ENCODE results near the gene MFNG.

Gene MFNG

DNA sequence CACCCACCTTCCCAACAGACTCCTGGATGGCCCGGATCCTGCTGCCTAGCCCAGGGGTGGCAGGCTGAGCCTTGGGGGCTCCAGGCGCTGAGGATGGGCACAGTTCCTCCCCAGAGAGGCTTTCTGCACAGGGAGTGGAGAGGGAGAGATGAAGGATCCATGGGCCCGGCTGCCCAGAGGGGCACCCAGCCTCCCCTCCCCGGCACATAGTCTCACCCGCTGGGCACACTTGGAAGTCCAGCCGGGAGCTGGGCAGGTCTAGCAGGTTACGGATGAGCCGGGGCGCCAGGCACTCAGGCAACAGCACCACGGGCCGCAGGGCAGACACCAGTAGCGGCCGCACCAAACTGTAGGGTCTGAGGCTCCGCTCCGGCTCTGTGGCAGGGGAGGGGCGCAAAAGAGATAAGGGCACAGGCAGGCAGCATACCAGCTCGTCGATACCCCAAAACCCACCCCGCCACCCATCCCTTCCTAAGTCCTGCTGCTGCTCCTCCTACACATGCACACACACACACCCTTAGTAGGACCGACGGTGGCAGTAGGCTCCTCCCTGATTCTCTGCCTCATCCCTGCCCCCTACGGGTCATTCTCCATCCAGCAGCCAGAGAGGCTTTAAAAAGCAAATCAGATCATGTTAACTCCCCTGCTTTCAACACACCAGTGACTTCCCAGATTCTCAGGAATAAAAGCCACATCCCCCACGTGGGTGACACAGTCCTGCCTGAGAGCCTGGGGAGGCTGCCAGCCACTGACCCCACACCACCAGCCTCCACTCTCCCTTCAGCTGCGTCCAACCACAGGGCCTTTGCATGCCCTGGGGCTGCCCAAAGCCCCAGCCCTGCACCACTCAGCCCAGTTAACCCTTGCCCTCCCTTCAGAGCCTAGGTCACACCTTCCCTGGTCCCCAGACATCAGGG is 6.5 kb upstream of the MFNG start:
- no peak for DNase-seq

DNA sequence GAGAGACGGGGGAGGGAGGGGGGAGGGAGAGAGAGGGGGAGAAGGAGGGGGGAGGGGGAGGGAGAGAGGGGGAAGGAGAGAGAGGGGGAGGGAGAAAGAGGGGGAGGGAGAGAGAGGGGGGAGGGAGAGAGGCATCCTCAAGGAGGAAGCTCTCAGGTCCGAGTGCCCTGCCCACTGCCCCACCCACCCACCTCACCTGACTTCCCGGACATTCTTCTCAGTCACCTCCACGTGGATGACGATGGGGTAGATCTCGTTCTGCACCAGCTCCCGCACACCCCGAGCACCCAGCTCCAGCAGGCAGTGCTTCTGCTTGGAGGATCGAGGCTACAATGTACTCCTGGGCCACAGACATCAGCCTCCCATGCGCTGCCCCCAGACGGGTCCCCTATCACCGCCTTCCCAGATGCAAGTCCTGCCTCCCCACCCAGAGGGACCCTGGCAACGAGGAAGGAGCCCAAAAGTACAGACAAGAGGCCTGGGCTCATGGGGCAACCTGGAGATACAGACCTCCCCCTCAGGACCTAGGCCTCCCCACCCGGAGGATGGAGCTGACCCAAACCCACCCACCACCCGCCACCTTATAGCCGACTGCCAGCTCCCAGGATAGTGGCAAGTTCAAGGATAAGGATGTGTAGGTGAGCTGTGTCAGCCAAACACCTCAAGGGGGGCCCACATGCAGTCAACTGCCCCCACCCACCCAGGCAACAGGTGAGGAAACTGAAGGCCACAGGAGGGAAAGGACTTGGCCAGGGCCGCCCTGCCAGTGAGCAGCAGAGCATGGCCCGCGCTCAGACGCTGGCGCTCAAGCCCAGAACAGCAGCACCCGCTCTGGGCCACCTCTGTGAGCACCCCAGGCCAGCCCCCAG is 5.6 kb upstream of the MFNG start:
- no peak for DNase-seq

DNA sequence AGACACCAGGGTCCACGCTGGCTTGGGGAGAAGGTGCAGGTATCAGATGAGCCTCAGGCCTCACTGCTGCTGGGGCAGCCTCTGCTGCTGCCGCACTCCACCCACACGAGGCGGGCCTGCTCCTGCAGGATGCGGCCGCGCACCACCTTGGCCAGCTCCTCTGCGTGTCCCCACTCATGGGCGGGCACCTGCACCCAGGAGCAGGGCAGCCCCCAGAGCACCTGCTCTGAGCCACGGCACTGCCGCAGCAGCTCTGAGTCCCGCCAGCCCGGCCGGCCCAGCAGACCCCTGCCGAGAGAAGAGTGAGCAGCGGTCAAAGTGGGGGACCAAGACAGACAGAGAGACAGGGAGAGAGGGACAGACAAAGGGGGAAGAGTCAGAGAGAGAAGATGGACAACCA is 4.9 kb upstream of the MFNG start:
- no peak for DNase-seq

DNA sequence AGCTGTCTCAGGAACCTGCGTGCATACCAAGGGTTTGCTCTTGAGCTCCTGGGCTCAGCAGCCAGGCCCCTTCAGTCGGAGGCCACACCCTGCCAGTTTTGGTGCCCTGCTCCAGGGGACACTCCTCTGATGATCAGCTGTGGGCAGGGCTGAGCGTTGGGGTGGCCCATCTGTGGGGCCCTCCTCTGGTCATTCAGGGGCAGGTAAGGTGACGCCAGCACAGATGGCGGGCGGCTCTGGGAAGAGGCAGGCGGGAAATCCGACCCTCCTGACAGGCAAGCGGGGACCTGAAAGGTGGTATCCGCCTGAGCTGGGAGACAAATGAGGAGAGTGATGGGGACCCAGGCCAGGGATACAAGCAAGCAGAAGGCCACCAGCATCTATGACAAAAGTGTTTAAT is 3.8 kb upstream of the MFNG start:
- DNase-seq = no peak

DNA sequence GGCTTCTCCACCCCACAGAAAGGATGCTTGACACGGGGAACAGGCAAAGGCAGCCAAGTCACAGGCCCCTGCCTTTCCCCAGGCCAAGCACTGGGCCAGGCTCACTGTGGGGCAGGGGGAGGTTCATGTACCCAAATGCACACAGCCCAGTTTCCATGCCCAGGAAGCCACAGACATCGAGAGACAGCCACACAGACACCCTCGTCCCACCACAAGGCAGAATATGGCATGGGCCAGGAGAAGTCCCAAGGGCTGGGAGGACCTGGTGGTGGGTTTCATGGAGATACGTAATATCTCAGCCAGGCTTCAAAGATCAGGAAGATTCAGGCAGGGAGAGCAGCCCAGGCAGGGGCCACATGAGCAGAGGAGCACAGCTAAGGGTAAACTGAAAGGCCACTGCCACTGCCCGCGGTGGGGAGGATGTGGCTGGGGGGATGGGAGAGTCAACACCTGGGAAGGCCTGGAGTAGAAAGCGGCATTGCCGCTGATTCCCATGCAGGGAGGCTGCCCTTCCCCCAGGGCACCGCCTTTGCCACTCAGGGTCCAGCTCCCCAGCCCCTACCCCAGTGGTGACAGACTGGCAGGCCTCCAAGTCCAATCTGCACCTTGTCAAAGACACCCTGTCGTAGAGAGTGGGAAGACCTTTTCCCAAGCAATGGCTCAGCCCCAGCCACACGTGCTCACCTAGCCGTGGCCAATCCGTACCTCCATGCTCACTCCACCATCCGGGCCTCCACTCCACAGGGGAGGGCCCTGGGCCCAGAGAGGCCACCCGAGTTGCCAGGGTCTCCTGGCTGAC is 2.4 kb upstream of the MFNG start:
- no peak for DNase-seq

DNA sequence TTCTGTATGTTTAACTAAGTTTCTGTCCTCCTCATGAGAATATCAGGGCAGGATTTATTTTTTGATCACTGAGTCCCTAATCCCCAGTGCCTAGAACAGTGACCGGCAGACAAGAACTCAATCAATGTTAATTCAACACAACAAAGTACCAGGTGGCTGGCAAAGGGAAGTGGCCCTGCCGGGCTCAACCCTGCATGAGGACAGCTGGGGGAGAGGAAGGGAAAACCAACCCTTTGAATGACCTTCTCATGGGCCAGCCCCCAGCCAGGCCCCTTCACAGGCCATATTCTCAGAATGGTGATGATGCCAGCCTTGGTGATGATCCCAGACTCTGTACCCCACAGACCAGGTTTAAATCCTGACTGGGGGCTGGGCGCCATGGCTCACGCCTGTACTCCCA is 1.4 kb upstream of the MFNG start:
- DNase-seq = no peak

DNA sequence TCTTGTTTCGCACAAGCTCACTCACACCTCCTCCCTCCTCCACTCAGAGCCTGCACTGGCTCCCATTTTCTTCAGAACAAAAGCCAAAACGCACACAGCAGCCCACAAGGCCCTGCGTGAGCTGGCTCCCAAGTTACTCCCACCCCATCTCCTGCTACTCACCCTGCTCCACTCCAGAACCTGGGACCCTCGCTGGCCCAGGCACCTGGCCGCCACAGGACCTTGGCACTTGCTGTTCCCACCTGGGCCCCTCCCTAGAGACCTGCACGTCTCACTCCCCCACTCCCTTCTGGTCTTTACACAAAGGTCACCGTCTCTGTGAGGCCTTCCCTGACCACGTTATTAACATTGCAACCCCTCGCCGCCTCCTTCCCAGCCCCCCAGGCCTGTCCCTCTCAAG is 945 bp upstream of the MFNG start:
- no peak for DNase-seq

DNA sequence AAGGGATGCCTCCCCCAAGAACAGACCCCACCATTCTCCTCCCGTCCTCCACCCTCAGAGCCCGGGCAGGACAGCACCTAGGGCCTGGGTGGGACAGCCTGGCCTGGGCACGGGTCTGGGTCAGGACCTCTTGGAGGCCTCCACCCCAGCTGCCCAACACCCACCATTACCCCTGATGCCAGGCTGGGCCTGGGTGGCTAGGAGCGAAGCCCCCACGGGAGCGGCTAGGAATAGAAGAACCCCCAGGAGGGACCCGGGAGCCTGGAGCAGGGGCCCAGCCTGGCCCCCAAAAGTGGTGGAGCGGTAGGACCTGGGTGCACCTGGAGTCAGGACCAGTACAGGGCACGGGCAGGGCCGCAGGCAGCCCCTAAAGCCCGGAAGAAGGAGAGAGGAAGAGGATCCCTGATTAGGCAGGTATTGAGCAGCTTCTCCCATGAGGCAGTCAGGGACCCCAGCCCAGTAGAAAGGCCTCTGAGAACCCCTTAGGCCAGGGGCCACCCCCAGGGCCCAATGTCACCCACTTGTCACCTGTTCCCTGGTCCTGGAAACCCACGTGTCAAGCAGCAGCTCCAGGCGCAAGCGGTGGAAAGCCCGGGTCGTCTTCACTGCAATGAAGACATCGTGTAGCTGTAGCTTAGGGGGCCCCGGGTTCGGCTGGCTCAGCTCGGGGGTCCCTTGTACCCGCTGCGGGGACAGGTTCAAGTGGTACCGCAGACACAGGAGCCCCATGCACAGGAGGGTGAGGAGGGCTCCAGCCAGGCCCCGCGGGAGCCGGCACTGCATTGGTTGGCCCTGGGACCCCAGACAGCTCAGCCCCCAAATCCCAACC is 575 bp downstream of the MFNG start:
- no peak for DNase-seq

DNA sequence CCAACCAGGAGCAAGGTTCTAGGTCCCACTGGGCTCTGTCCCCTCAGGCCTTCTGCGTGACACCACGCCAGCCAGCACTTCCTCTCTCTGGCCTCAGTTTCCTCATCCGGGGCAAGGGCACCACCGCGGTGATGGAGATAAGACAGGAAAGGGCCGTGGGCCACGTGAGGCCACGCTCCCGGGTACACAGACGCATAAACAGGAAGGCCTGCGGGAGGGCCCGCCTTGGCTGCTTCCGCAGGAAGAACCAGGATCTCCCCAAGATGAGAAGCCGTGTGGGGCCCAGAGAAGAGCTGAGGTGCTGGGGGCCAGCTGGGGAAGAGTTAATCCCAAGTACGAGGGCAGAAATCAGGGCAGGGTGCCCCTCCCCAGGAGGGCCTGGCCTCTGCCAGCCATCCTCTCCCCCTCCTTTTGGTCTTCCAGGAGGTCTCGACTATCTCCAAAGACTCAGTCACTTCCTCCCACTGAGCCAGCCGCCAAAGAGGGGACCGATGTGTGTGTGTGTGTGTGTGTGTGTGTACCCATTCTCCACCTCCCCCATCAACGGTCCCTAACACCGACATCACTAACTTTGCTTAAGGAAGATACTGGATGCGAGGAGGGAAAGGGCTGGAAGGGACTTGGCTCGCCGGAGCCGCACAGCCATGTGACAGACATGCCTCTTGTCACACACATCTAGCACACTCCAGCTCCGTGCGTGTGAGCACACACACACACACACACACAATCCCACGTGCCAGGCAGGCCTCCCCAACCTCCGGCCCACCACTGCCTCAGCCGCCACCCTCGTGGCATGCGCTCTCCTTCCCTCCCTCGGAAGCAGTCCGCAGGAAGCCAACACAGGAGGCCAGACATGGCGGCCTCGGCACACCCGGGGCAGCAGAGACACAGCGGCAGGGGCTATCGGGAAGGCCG is 1.4 kb downstream of the MFNG start:
- no peak for DNase-seq

DNA sequence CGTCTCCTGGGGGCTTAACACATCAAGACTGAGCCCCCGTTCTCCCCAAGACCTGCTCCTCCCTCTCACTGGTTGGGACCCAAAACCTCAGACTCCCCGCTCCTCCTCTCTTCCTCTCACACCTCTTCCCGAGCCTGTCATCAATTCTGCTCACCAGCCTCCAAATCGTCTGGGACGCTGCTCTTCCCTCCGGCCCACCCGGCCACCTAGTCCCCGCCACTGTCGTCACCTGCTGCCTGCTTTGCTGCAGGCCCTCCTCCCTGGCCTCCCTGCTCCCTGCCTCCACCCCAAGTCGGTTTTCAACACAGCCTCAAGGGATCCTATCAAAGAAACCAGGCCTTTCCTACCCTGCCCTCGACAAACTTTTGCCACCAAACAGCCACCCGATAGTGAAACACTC is 3.1 kb downstream of the MFNG start:
- DNase-seq = no peak

DNA sequence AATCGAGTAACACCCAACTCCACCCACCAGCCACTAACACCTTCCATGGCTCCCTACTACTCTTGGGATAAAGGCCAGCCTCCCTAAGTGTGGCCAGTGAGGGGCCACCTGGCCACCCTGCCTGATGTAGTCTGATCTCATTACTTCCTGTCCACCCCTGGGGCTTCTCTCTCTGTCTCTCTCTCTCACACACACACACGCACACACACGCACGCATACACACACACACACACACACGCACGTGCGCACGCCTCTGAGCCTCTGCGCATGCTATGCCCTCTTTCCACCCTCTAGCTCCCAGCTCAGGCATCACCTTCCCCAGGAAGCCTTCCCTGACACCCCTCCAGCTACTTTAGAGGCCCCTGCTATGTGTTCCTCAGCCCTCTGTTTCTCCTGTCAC is 3.9 kb downstream of the MFNG start:
- no peak for DNase-seq

DNA sequence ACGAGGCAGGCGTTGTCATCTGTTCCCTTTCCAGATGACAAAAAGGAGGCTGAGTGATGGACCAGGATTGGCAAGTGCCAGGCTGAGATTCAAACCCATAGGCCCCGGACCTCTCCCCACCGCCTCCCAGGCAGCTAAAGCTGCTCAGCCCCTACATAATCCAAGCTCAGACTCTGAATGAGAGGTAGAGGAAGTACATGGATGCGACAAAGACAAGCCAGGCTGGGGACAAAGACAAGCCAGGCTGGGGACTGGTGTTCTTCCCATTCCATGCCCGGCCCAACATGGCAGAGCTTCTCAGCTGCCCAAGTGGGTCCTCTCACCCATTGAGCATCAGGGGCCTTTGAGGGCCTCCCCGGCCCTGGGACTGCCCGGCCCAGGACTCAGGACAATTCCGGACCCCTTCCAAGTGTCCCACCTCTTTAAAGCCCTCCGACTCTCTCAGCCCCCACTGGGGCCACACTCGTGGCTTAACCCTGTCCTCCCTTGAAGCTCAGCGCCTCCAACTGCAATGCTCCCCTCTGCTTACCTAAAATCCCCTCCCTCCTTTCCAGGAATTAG is 4.8 kb downstream of the MFNG start:
- DNase-seq = no peak

DNA sequence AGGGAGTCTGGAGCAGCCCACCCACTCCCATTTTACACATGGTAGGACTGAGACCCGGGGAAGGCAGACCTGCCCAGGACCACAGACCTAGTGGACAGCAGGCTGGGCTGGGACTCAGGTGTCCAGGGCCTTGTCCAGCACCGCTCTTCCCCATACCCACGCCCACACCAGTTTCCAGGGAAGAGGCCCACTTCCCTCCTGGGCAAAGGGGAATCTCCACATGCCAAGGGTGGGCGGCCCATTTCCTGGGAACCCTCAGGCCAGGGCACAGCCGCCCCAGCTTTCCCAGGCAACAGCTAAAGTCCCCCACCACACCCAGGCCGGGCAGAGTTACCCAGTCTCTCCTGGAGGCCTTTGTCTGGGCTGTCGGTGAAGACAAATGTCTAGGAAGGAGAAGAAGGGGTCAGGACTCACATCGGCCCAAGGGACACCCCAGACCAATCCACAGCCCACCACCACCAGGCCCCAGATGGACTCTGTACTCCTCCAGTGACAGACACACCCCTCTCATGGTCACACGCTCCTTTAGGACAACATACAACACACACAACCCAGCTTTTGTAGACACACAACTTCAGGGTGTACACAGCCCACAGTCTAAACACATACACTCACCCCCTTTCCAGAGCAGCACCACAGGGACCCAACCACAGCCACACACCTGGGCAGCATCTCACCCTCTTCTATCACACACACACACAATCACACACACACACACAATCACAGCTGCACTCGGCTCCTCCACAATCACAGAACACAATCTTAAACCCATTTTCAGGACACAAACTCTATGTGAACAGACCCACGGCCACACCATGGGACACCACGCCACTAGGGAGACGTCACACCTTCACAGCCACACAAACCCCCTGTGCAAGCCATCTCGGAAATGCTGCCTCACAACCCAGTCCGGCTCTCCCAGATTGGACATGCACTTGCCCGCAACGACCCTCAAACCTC is 5.5 kb downstream of the MFNG start:
- no peak for DNase-seq

DNA sequence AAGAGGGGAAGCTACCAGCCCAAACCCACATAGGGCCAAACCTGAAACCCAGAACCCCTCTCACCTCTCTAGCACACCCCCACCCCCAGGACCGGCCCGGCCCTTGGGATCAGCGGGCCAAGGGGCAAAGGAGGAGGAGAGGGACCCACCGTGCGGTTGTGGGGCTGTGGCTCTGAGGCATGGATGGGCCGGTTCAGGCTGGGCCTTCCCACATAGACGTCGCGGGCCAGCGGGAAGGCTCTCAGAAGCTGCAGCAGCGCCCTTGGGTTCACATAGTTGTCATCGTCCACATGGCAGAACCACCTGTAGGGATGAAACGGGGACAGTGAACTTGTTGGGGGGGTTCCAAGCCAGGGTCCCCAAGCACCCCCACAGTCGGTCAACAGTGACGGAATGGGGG is 7.0 kb downstream of the MFNG start:
- DNase-seq = no peak

DNA sequence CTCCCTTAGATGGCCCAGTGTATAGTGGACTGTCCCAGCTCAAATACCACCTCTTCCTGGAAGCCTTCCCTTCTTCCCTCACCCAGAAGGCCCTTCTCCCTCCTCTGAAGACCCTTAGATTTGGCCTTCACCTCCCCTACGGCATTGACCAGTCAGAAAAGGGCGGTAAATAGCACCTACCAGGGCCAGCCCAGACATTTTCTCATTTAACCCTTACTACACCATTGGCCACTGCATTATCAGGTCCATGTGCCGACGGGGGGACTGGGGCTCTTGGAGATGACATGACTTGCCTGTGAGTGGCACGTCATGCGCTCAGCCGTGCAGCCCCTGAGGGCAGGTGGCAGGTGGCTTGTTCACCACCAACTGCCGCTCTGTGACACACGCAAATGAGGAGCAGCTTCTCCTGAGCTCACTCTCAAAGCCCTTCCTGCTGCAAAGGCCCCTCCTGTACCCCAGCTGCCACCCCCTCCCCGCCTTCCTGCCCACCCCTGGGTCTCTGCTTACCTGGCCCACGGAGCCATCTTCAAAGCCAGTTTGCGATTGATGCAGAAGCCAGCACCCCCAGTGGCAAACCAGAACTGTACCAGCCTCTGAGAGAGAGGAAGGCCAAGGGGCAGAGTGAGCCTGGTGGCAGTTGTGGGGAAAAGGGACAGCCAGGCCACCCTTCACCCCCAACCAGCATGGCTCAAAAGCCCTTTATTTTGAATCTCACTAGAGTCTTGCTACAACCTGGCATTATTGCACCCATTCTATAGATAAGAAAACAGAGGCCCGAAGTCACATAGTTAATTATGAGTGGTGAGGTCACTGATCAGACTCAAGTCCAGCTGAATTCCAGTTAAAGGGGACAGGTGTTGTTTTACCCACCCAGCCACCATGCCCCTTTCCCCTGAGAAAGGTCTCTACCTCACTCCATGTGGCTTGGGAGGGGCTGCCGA is 9.5 kb downstream of the MFNG start:
- DNase-seq = no peak

DNA sequence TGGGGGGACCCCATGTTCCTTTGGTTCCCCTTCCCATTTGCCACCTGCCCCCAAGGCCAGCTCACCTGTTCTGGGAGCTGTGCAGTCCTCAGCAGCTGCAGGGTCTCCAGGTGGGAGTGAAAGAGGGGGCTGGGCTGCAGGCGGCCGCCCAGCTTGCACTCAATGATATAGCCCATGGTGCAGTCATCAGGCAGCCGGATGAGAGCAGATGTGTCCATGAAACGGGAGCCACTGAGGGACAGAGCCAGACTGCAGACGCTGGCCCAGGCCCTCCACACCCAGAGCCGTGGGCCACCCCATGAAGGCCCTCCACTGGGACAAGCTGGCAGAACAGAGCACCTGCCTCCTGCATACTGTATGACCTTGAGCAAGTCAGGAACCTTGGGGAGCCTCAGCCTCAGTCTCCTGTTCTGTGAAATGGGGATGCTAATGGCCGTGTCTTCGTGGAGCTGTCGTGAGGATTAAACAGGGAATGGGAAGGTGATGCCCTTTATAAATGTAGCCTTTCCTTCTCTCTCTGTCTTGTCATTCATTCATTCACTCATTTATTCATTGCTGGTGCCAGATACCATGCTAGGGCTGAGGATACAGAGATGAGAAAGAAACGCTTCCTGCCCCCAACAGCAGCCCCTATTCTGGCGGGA is 11.6 kb downstream of the MFNG start:
- no peak for DNase-seq

DNA sequence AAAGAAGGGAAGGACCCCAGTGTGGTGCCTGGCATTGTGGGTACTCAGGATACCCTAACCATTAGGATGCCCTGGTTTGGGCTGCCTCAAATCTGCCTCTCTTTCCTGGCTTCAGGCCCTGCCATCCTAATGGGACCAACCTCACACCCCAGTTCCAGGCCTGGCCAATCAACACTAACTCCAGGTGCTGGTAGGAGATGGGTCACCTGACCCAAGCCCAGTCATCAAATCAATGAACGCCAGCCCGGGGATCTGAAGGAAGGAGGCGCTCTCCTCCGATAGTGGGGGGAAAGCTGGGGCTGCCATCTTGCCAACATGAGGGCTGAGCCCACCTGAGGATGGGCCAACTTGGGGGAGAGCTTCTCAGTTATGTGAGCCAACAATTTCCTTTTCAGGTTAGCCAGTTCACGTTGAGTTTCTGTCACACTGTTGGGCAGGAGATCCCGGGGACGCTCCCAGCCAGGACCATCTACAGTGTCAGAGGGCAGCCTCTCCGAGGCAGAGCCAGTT is 12.7 kb downstream of the MFNG start:
- DNase-seq = no peak

Measured in NCI-H1092 (cell line).